HG03066 (cell line): ENCODE measurements around the gene PSMB11.
"Not testable (repeated sequence)": the region's sequence is repeated elsewhere in the genome, so short reads cannot be mapped to it uniquely, and the experiment has no call there.

Source experiments
- ATAC-seq: cut with Tn5 transposase; IDR thresholded peaks from one replicate; pipeline ENCODE4 v1.9.1; 2021; ENCODE audit warnings: low read depth; ENCODE audit not compliant: unreplicated experiment

The PSMB11 gene, protein sequence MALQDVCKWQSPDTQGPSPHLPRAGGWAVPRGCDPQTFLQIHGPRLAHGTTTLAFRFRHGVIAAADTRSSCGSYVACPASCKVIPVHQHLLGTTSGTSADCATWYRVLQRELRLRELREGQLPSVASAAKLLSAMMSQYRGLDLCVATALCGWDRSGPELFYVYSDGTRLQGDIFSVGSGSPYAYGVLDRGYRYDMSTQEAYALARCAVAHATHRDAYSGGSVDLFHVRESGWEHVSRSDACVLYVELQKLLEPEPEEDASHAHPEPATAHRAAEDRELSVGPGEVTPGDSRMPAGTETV

DNA sequence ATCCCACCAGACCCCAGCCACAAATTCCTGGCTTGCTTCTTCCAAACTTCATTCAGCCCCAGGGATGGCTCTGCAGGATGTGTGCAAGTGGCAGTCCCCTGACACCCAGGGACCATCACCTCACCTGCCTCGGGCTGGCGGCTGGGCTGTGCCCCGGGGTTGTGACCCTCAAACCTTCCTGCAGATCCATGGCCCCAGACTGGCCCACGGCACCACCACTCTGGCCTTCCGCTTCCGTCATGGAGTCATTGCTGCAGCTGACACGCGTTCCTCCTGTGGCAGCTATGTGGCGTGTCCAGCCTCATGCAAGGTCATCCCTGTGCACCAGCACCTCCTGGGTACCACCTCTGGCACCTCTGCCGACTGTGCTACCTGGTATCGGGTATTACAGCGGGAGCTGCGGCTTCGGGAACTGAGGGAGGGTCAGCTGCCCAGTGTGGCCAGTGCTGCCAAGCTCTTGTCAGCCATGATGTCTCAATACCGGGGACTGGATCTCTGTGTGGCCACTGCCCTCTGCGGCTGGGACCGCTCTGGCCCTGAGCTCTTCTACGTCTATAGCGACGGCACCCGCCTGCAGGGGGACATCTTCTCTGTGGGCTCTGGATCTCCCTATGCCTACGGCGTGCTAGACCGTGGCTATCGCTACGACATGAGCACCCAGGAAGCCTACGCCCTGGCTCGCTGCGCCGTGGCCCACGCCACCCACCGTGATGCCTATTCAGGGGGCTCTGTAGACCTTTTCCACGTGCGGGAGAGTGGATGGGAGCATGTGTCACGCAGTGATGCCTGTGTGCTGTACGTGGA lies at the start of gene PSMB11:
Gene PSMB11 (plus strand): TSS at position 51 of the 804 bp plus-strand sequence. CDS start 14 bp downstream, at position 65.
- ATAC-seq = no peak

DNA sequence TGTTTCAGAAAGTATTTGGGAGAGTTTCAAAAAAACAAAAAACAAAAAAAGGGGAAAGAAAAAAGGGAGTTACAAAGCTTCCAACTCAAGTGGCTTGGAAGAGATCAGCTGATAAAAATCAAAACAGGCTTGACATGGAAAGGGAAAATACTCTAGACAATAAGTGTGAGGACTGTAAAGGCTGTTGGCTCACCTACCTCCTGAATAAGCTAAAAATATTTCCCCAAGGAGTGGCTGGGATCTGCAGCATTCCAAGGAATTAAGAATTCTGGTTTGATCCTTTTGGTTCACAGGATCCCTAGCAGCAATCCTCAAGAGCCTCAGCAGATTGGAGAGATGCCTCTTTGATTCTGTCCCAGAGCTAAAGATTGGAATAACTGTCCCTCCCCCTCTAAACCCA lies 48.5 kb upstream of the PSMB11 start:
- ATAC-seq = no peak

DNA sequence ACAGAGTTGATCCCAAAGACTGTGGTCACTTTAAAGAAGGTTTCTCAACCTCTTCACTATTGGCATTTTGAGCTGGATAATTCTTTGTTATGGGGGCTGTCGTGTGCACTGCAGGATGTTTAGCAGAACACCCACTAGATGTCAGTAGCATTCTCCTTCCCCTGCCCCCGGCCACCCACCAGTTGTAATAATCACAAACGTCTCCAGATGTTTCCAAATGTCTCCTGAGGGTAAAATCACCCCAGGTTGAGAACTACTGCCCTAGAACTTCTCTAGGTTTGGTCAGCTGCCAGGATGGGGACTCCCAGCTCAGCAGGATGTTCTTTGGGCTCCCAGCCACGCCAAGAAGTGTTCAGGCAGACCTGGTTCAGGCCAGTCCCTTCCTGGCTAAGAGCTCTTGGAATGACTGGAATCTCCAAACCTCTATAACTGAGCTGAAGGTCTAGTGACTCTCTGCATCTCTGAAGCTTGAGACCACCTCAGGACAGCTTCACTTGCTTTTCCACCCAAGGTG lies 47.2 kb upstream of the PSMB11 start:
- ATAC-seq = no peak

DNA sequence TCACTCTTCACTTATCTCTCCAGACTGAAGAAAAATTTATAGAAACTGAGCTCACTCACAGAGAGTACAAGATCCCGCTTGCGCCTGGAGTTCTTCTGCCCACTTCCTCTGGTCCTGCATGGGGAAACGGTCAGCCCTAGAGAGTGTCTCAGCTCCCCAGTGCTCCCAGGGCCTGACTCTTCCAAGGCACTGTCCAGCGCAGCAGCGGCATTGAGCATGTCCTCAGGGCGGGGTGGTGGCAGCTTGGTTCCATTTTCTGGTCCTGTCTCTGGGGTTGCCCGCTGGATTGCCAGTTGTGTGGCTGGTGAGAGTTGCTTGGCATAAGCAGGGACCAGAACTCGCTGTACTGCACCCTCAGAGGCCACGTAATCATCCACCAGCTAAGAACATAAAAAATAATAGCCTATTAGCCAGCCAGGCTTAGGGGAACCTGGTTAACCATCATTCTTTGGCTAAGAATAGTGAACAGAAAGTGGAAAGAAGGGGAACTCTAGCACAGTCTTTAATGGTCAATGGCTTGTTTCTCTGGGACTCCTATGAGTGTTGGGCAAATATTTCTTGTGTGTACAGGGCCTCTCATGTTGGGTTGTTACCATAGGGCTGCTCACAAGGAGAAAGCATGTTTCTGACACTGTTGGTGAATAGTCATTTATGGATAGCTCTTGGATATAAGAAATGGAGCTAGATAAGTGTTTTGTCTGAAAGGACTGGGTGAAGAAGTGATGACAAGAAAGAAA lies 46.0 kb upstream of the PSMB11 start:
- ATAC-seq = no peak

DNA sequence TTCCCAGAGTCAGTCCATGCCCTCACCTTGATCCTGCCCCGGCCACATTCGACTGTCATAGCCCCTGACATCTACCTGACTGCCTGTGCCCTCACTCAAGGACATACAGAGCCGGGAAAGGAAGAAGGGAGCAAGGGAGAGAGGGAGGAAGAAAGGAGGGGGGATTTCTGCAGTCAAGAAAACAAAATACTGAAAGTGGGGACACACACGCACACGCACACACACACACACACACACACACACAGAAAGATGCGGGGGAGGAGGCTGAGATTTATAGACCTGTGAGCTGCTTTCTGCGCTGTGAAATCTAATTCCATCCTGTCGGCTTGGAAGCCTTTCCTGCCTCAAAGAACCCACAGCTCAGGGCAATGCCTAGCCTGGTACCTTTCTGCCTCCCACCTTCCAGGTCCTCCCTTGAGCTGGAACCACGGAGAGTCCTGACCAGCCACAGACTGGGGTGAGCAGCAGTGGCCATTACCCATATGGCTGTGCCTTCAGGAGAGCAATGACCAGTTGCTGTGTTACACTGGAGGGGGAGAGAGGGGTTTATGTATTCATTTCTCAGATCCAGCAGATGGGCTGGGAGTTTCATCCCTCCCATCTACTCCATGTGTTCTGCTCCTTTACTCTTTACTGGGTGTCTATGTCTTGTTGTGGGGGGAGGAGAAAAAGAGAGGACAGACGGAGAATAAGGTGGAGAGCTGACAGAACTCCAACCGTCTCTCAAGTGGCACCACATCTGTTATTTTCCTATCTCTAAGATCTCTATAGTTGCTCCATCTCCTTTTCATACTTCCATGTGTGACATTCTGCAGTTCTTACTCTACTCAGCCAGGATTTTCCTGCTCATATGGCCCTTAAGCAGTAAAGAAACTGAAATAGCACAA lies 45.0 kb upstream of the PSMB11 start:
- ATAC-seq = no peak

DNA sequence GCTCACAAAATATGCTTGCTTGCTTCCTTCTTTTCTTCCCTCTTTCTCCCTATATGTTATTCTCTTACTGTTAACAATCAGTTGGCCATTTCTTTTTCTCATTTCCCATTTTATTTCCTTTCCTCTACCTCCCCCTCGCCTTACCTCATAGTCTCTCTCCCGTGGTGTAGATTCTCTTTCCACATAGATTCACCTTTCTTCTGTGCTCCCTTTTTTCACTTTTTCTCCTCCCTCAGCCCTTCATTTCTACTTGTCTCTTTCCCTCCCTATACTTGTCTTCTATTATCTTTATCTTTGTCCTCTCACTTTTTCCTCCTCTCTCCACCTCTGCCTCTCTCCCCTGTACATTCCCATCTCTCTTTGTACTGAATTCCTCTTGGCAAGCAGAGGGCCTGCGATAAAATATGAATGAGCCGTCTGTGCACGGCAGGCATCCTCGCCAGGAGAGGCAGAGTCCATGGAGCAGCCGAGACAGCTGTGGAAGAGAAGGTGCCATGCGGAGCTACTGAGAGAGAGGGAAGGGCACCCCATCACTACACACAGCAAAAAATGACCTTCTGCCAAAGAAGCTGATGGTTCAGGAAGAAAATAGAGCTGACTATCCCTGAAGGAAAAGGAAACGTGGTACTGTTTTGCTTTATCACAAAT lies 44.2 kb upstream of the PSMB11 start:
- ATAC-seq = no peak

DNA sequence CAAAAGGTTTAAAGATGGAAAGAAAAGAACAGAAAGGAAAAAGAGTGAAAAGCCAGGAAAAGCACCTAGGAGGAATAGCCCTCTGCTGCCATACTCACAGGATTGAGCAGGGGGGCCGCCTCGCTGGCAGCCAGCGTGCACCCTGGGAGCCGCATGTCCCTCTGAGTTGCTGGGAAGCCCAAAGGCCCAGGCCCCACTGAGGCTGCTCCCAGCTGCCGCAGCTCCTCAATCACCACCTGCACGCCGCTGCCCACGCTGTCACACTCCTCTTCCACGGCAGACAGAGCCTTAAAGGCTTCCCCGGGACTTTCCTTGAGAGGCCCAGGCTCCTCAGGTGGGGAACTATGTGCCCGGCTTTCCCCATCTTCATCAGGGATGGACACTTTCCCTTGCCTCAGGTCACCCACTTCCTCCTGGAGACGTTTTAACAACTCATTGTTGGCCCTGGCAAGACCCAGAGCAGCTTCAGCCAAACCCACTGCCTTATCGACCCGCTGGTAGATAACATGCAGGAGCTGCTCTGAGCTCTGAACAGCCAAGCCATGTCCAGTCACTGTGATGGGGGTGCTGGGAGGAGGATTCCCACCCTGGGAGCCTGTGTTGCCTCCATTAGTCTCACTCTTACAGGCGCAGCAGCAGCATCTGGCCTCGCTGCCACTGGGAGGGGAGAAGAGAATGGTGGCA lies 43.5 kb upstream of the PSMB11 start:
- no peak for ATAC-seq

DNA sequence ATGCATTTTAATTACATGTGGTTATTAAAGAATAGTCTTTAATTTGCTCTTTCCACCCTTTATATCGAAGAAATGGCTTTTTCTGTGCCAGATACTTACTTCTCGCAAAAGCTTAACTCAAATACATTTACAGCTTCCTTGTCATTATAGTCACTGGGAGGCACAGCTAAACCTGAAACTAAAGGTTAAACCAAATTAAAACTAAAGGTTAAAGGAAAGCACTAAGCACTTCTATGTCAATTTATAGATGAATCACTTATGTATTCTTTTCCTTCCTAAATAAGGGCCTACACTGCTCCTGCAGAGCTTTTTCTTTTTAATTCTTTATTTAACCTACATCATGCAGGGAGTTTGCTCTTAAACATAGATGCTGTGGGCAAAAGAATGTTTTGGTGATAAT lies 41.2 kb upstream of the PSMB11 start:
- no peak for ATAC-seq

DNA sequence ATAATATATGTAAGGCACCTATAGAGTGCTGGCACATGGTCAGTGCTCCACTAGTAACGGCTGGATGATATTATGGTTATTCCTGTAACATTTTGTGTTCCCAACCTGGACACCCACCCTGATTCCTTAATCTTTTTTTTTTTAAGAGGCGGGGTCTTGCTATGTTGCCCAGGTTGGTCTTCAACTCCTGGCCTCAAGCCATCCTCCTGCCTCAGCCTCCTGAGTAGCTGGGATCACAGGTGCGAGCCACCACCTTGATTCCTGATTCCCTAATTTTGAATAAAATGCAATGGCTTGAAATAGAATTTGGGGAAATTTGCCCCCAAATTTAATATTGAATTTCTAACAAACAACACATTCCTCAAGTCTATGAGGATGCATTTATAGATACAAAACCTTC lies 39.4 kb upstream of the PSMB11 start:
- ATAC-seq = no peak

DNA sequence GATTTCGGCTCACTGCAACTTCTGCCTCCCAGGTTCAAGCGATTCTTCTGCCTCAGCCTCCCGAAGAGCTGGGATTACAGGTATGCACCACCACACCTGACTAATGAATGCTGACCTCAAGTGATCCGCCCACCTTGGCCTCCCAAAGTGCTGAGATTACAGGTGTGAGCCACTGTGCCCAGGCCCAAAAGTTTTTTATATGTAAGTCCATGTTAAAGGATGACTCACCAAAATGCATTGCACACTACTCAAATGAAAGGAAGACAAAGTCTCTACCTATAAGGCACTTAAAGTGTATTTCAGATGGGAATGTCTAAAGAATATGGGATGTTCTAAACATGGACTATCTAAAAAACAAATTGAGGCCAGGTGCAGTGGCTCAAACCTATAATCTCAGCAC lies 37.7 kb upstream of the PSMB11 start:
- not testable (repeated sequence) for ATAC-seq

DNA sequence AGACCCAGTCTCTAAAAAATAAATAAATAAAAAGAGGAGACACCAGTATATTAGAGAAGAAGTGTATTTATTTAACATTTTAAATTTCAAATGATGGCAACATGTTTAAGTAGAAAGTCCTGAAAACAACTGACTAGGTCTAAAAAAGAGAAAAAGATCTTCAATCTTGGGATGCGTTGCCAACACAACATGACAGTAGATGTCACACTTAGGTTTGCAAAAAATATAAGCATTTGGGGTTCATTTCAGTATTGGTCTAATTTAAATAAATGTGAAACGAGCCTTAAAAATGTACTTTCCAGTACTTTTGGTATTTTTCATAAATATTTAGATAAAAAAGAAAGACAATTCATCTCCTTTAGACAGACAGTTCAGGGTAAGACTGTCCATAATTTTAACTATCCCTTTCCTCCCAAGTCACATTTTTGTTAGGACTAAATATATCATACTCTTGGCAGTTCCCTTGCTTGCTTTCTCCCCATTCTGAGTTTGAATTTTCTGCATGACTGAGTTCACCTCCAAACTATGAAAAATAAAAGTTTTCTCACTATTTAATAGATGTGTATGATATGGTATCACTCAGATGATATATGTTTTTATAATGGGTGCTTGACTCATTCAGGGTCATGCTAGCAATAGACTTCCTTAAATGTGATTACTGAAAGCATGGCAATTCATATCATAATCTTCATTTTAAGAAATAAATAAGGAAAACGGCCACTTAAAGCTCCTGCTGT lies 36.4 kb upstream of the PSMB11 start:
- no peak for ATAC-seq

DNA sequence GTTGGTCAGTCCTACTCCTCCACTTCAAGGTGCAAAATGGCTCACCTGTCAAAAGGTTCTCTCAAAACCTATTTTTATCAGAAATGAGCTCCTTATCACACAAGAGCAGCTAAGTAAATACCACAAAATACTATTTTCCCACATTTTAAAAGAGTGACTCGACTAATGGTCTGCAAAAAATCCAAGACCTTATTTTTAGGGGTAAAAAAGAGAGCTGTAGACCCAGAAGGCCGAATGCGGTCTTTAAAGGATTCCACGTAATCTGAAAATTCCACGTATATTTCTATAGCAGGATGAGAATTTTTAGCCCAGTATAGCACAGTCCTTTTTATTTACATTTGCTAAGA lies 35.9 kb upstream of the PSMB11 start:
- ATAC-seq = no peak

DNA sequence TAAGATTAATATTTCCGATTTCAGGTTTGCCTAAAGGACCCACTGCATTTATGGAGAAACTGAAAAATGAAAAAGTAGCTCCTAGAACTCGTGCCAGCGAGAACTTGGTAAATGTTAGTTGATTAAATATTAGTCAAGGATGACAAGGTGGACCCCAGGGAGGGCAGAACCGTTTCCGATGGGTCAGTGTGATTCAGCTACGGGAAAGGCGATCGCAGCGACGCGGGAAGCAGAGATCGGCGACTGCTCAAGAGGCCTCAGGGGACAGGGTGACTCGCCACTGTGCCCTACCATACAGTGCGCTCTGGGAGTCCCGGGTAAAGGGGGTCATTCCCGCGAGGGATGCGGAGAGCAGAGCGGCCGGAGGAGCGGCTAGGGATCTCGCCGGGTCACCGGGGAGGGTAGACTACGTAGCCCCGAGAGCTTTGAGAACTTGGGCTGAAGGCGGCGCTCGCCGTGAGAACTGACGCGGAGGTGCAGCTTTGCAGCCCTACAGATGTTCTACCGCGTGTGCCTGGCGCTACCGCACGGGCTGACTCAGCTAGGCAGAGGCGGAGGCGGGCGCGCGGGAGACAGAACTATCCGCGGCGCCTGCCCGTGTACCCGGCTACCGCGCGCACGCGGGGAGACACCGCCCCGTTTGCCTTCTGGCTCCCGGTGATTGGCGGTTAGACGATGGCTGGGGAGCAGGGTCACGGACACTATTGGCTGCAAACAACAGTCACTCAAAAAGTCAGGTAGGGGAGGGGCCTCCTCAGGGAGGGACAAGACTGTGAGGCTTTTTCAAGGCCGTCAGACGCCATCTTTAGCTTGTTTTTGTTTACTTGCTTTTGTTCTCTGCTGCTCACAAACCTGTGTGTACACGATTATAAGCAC lies 35.2 kb upstream of the PSMB11 start:
- peak; percentile 98 for ATAC-seq

DNA sequence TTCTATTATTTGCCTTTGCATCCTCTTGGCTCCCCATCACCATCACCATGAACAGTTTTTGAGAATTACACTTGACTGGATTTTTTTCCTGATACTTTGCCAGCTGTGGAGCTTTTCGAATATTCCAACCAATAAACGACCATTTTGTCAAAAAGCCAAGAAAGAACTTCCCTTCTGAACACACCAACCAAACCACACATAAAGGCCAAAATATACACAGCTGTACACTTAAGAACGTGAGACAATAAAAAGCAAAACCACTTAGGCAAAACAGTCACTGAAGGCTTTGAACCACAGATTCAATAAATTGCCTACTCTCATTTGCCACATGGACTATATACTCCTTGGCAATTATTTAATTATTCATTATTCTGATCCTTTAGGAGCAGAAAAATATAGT lies 33.2 kb upstream of the PSMB11 start:
- ATAC-seq = no peak

DNA sequence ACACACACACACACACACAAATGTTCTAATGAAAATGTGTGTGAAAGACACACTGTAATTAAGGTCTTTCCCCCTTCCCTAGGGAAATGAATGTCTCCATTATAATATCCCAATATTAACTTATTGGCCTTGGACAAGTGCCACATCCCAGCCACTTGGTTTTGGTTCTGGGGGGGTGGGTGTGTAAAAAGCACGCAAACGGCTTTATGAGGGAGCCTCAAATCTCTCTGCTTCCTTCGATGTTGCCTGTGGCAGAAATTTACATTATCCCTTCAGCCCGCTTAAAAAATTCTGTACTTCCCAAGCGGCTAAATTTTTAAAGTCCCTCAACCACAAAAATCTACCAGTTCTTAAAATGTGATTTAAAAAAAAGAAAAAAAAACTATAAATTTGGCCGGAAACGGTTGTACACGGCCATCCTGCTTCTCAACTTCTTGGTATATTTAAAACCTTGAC lies 32.5 kb upstream of the PSMB11 start:
- no peak for ATAC-seq

DNA sequence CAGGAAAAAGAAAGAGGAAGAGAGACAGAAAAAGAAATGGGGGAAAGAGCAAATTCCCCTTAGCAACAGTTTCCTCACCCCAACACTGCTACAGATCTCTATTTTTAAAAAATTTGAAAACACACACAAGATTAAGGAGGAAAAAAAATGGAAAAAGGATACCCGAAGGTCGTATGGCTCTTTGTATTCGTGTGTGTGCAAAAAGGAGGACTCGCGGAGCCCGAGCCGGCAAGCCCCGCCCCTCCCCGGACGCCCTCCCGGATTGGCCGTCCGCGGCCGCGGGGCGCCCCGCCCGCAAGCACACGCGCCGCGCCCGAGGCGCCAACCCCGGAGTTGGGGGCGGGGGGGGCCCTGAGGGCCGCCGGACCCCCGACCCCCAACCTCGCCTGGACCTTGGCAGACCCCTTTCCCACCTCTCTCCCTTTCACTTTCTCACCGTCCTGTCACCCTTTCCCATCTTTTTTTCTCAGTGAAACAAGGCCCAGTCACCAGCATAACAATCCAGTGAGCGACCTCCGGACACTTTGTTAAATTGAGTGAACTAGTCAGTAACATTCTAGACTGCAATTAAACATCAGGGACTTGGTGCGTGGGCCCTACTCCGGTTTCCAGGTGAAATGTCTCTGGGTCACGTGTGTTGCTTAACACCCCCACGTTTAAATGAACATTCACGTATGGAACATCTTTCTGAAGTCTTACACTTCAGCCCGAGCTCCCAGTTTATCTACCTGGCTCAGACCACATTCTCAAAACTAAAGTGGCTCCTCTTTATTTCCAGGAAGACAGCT lies 31.9 kb upstream of the PSMB11 start, which contains the start of gene C14orf93:
Gene C14orf93 (minus strand): TSS at position 205 of the 788 bp plus-strand sequence. CDS start 11,120 bp downstream, outside the sequence.
- no peak for ATAC-seq
